Measurements from ENCODE around the gene PHPT1. TPM values are rescaled to one million over a fixed set of nuclear protein-coding genes. Genes with fewer than 3 reads are reported as not detected.

PHPT1 gene
- total and polyA plus RNA-seq, 2 donors (not counting 1 experiment from before 2014, with no cell fraction given) = 99.6 to 190 TPM

- H3K4me2 ChIP-seq (ENCODE audit: extremely low read depth, insufficient read depth, low read length) = no peak overlapping the region
- no peak for TF ChIP-seq EZH2 (IDR thresholded peaks at IDR 0.05; ENCODE audit: low read length, missing control alignments)
- TF ChIP-seq CTCF (conservative IDR thresholded peaks at IDR 0.05 in 1 of 2, IDR thresholded peaks at IDR 0.05 in 1 of 2; ENCODE audit: low read depth in 1 of 2, low read length in 2 of 2) = no peak
- no peaks in the 10 kb centered on the region for H4K20me1 ChIP-seq (ENCODE audit: control insufficient read depth, extremely low read depth, insufficient read depth, low read length)
- no peak overlapping the region for H3K27ac ChIP-seq (ENCODE audit: insufficient read depth, low read length)
- H3K79me2 ChIP-seq (ENCODE audit: control insufficient read depth, insufficient read depth, low read length) = peaks cover 9% of the 10 kb centered on the region
- no peaks in the 10 kb centered on the region for H3K9me3 ChIP-seq (ENCODE audit: control insufficient read depth, insufficient read depth, low read depth, low read length)
- no peak overlapping the region for H2AFZ ChIP-seq (ENCODE audit: low read length)
- H3K27me3 ChIP-seq (ENCODE audit: control insufficient read depth, insufficient read depth, low read length) = peaks cover 18% of the 10 kb centered on the region
- peaks cover 6% of the 10 kb centered on the region for H3K4me1 ChIP-seq (ENCODE audit: control insufficient read depth, extremely low read depth, insufficient read depth, low read length)
- DNase-seq (ENCODE audit: low read depth in 2 of 2) = no peak
- peaks cover 2% of the 10 kb centered on the region for H3K36me3 ChIP-seq (ENCODE audit: control insufficient read depth, insufficient read depth, low read length)
- H3K4me3 ChIP-seq (replicated peaks in 1 of 4; ENCODE audit: control extremely low read depth in 1 of 4, insufficient read depth in 1 of 4, low read depth in 3 of 4, low read length in 4 of 4) = no peak overlapping the region
- H3K9ac ChIP-seq (ENCODE audit: insufficient read depth, low read length) = no peak overlapping the region
Measured at GRCh38 chr9:136803551-136804508, 45.4 kb upstream of the PHPT1 start.

DNA sequence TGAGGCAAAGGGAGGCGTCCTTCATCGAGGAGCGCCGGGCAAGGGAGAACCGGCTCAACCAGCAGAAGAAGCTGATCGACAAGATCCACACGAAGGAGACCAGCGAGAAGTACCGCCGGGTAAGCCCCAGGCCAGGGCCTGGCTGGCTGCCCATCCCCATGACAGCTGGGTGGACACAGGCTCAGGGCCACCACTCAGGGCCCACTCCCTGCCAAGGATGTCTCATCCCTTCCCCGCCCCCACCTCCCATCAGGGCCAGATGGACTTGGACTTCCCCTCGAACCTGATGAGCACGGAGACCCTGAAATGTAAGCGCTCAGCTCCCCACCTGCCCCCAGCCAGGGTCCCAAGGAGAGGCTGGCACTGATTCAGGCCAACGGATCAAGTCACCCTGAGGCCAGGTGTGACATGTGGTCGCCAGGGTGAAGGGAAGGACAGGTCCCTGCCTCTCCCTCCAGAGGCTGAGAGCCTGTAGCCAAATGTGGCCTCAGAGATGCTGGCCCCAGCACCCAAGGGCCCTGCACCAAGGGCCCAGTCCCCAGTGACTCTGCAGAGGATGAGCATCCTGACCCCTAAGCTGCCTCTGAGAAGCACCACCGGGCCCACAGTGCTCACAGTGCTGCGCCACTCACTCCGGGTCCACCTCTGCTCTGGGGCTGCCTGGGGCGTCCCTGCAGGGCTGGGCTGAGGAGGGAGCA lies 44.6 kb upstream of the PHPT1 start:
- Histone ChIP-seq H3K4me1 (ENCODE audit: control insufficient read depth, extremely low read depth, insufficient read depth, low read length) (peaks cover 9% of the 10 kb centered on the region), H3K4me3 (replicated peaks in 1 of 4; ENCODE audit: control extremely low read depth in 1 of 4, insufficient read depth in 1 of 4, low read depth in 3 of 4, low read length in 4 of 4) (no peak overlapping the region), H3K4me2 (ENCODE audit: extremely low read depth, insufficient read depth, low read length) (no peak overlapping the region), H3K79me2 (ENCODE audit: control insufficient read depth, insufficient read depth, low read length) (peaks cover 17% of the 10 kb centered on the region), H3K9me3 (ENCODE audit: control insufficient read depth, insufficient read depth, low read depth, low read length) (no peaks in the 10 kb centered on the region), H3K36me3 (ENCODE audit: control insufficient read depth, insufficient read depth, low read length) (peaks cover 2% of the 10 kb centered on the region), H4K20me1 (ENCODE audit: control insufficient read depth, extremely low read depth, insufficient read depth, low read length) (no peaks in the 10 kb centered on the region), H3K27ac (ENCODE audit: insufficient read depth, low read length) (no peak overlapping the region), H3K9ac (ENCODE audit: insufficient read depth, low read length) (no peak overlapping the region), H3K27me3 (ENCODE audit: control insufficient read depth, insufficient read depth, low read length) (peaks cover 12% of the 10 kb centered on the region), H2AFZ (ENCODE audit: low read length) (no peak overlapping the region)
- no peak for DNase-seq (ENCODE audit: low read depth in 2 of 2)
- TF ChIP-seq EZH2 (IDR thresholded peaks at IDR 0.05; ENCODE audit: low read length, missing control alignments) (no peak), CTCF (conservative IDR thresholded peaks at IDR 0.05 in 1 of 2, IDR thresholded peaks at IDR 0.05 in 1 of 2; ENCODE audit: low read depth in 1 of 2, low read length in 2 of 2) (no peak)

GRCh38 chr9:136805207-136805740 lies 43.9 kb upstream of the PHPT1 start:
- peaks cover 9% of the 10 kb centered on the region for H3K4me1 ChIP-seq (ENCODE audit: control insufficient read depth, extremely low read depth, insufficient read depth, low read length)
- no peak overlapping the region for H3K9ac ChIP-seq (ENCODE audit: insufficient read depth, low read length)
- H3K79me2 ChIP-seq (ENCODE audit: control insufficient read depth, insufficient read depth, low read length) = peaks cover 23% of the 10 kb centered on the region

More at GRCh38 chr9:136805207-136805740, 43.9 kb upstream of the PHPT1 start:
- H3K9me3 ChIP-seq (ENCODE audit: control insufficient read depth, insufficient read depth, low read depth, low read length) = no peaks in the 10 kb centered on the region
- H3K27ac ChIP-seq (ENCODE audit: insufficient read depth, low read length) = no peak overlapping the region
- peaks cover 11% of the 10 kb centered on the region for H3K27me3 ChIP-seq (ENCODE audit: control insufficient read depth, insufficient read depth, low read length)
- H3K36me3 ChIP-seq (ENCODE audit: control insufficient read depth, insufficient read depth, low read length) = peaks cover 2% of the 10 kb centered on the region
- no peak for DNase-seq (ENCODE audit: low read depth in 2 of 2)
- no peaks in the 10 kb centered on the region for H4K20me1 ChIP-seq (ENCODE audit: control insufficient read depth, extremely low read depth, insufficient read depth, low read length)
- no peak overlapping the region for H3K4me3 ChIP-seq (replicated peaks in 1 of 4; ENCODE audit: control extremely low read depth in 1 of 4, insufficient read depth in 1 of 4, low read depth in 3 of 4, low read length in 4 of 4)
- H2AFZ ChIP-seq (ENCODE audit: low read length) = no peak overlapping the region
- no peak overlapping the region for H3K4me2 ChIP-seq (ENCODE audit: extremely low read depth, insufficient read depth, low read length)
- TF ChIP-seq EZH2 (IDR thresholded peaks at IDR 0.05; ENCODE audit: low read length, missing control alignments) (no peak), CTCF (conservative IDR thresholded peaks at IDR 0.05 in 1 of 2, IDR thresholded peaks at IDR 0.05 in 1 of 2; ENCODE audit: low read depth in 1 of 2, low read length in 2 of 2) (no peak)
